ELR (cell line): ENCODE measurements around the gene SDK1.

Source experiments
- DNase-seq: peaks from one replicate; pipeline ENCODE4 v3.0.0-alpha.2; 2015; ENCODE audit warnings: low read depth

The SDK1 gene

GRCh38 chr7:3806516-3806915 lies 505.5 kb downstream of the SDK1 start:
- no peak for DNase-seq

GRCh38 chr7:3807824-3808223 lies 506.8 kb downstream of the SDK1 start:
- DNase-seq: no peak

GRCh38 chr7:3821488-3821887 lies 520.4 kb downstream of the SDK1 start:
- DNase-seq: no peak

DNA sequence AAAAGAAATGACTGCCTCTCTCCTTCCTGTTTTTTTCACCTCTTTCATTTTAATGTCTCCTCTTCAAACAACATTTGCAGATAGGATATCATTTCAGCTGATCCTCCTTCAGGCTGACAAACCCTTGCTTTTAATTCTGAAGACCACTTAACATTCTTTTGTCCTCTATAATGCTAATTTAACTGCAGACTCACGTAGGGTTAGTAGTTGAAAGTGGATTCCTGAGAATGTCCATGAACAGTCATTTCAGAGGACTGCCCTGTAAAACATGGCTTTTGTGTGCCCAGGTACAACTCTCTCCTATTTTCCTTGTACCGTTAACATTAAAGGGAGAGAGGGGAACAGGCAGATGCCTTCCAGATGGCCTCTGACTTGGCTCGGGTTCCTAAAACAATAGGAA lies 524.4 kb downstream of the SDK1 start:
- DNase-seq: no peak

DNA sequence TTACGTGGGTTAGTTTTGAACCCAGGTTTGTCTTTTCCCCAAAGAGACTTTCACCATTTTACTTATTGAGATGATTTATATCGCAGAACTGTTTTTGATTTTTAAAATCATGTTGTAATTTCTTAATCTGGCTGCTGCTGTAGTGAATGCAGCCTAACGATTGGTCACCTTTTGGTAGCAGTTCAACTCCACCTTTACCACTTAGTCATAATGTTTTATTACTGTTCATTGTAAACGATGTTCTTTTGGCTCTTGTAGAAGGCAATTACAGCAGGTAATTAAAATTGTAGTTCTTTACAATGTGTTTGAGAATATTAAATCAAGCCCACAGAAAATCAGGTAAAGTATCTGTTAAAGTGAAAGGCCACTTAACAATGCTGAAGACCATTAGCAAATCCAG lies 531.1 kb downstream of the SDK1 start:
- no peak for DNase-seq

GRCh38 chr7:3835109-3835508 lies 534.1 kb downstream of the SDK1 start:
- DNase-seq: peak; percentile 51

DNA sequence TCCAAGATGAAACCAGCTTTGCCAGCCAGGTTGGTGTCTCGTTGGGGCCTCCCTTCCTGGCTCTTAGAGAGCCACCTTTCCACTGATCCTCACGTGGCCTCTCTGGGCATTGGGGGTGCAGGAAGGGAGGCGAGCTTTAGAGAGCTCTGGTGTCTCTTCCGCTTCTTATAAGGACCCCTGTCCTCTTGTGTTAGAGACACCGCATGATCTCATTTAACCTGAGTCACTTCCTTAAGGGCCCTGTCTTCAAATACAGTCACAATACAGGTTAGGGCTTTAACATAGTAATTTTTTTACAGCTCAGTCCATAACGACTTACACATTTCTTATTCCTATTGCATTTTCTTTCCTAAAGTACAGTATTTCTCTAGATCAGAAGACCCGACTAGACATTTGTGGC lies 535.8 kb downstream of the SDK1 start:
- DNase-seq: peak; percentile 28

GRCh38 chr7:3844540-3845151 lies 543.6 kb downstream of the SDK1 start:
- no peak for DNase-seq

DNA sequence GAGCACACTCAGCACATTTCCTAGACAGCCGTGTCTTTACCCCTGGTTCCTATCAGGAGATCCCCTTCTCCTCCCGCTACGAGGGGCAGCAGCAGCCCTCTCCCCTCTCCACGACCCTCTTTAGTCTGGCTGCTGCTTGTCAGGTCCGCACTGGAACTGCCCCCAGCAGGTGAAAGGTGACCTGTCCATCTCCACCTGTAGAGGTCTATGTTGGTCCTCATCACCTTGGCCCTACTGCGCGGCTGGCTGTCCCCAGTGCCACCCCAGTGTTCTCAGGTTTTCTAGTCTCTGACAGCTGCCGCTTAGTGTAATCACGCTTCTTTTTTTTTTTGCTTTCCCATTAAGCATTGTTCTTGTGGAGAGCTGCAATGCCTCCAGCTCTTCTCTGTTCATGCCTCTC lies 545.7 kb downstream of the SDK1 start:
- no peak for DNase-seq

- DNase-seq: no peak
These were observed 546.3 kb downstream of the SDK1 start for GRCh38 chr7:3847336-3847735.

GRCh38 chr7:3859431-3859830 lies 558.4 kb downstream of the SDK1 start:
- no peak for DNase-seq

DNA sequence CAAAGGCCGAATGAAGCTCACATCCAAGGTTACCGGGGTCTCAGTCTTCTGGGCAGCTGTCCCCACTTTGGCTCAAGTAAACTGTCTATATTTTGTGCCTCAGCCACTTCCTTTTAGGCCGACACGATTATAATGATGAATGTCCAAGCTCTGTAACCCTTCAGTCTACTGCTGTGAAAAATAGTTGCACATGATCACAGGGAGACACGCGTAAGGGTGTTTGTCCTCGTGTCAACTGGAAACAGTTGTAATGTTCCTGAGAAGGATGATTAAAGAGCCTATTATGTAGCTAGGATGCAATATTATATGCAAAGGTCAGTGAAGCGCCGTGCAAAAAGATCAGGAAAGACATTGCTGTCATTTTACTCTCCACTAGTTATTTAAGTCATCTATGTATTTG lies 559.9 kb downstream of the SDK1 start:
- no peak for DNase-seq

GRCh38 chr7:3861386-3861785 lies 560.3 kb downstream of the SDK1 start:
- DNase-seq: no peak

- DNase-seq: peak; percentile 6
These were observed 560.9 kb downstream of the SDK1 start for GRCh38 chr7:3861941-3862340.

GRCh38 chr7:3862774-3863173 lies 561.7 kb downstream of the SDK1 start:
- DNase-seq: no peak

DNA sequence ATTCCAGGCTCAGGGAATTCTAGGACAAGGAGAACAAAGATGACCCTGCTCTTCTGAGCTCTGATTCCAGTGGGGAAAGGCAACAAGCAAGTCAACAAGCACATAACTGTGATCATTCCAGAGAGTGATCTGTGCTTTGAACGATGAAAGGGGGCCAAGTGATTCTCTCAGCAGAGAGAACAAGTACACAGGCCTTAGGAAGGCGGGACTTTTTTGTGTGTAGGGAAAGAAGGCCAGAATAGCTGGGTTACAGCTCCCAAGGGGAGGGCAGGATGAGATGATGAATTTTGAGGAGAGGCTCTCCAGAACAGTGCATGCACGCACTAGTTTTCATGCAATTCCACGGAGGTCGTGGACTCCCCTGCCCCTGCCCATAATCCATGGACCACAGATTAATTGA lies 565.2 kb downstream of the SDK1 start:
- no peak for DNase-seq

DNA sequence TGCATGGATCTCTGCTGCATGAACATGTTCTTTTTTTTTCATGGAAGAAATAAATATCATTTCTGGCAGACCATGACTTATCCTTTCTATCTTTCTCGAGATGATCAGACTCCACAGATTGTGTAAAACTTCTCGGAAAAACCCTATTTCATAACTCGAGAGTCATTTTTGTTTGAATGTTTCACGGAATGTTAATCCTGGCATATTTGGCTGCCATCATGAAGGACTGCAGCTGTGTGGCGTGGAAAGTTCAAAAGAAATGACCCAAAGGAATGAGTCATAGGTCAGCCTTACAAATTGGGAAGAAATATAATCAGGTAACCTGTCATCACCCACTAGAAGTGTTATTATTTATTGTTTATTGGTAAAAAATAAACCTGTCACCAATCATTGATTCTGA lies 566.8 kb downstream of the SDK1 start:
- no peak for DNase-seq

GRCh38 chr7:3879355-3880075 lies 578.5 kb downstream of the SDK1 start:
- no peak for DNase-seq

- DNase-seq: no peak
These were observed 579.4 kb downstream of the SDK1 start for GRCh38 chr7:3880228-3880987.

DNA sequence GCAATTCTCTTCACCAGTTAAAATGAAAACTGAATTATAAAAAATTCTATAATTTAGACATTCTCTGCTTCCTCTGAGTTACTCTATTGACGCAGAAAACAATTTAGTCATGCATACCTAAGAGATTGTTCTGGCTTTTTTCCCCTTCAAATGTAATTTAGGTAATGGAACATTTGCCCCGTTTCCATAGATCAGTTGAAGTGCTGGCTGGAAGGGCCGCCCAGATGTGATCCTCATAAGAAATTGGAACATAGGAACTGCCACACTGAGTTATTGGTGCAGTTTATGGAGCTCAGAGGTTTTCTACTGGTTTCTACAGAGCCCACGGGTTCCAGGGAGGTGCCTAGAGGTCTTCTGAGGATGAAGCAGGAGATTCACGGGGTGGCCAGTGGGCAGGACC lies 581.7 kb downstream of the SDK1 start:
- no peak for DNase-seq

DNA sequence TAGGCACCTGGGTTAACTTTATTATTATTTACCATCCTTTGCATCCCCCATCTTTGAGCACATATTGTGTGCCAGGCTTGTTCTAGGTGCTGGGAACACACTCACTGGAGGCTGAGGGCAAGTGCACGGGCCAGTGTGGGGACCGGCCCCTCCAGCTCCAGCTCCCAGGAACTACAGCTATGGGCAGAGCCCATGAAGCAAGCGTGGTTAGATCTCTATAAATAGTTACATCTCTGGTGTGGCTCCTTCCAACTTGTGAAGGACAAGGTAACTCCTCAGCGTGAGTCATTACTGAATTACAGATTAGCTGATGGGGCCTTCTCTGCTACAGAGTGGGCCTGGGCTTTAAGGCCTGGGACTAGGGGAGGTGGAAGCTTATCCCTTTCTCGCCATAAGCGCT lies 583.5 kb downstream of the SDK1 start:
- DNase-seq: no peak

GRCh38 chr7:3887096-3887690 lies 586.1 kb downstream of the SDK1 start:
- peak; percentile 22 for DNase-seq

DNA sequence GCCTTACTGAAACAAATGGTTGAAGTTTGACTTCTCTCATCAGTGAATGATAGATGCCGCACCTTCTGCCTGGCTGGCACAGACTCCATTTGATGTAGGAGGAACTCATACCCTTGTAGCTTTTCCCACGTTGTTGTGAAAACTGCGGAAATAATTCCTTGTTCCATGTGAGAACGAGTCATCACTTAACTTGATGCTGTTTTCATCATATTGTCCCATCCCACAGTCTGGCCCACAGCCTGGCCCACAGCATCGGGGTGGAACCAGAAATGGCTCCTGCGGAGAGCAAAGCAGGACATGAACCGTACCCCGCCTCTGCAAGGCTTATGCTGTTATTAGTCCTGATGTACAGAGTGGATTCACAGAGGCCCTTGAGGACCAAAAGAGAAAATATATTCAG lies 587.0 kb downstream of the SDK1 start:
- no peak for DNase-seq
